Activated CD8-positive, alpha-beta memory T cell treated with anti-CD3 and anti-CD28 coated beads, Interleukin-2, amount 50 U/mL, for 4 hours (primary cell): ENCODE measurements around the gene TGM2.

Experiments
- DNase-seq: peaks from one replicate; pipeline ENCODE4 v3.0.0-alpha.2; 2020

Gene TGM2

DNA sequence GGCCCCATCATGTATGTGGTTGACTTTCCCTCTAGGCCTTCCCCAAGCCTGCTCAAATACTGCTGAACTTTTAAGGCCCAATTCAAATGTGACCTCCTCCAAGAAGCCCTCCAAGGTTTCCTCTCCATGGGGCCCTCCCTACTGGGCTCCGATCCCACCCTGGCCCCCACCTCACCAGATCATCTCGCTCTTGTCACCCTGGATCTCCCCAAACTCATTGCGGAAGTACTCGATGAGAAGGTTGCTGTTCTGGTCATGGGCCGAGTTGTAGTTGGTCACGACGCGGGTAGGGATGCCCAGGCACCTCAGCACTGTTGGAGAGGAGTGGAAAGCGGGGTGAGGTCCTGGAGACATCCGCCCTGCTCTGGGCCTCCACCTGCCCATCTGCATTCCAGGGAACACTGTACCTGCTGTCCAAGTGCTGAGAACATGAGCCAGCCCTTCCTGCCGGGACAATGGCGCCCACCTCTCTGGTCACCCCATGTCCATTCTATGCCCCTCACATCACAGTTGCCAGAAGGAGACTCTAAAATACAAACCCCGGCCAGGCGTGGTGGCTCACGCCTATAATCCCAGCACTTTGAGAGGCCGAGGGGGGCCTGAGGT lies 23.1 kb downstream of the TGM2 start:
- DNase-seq: no peak

GRCh38 chr20:38141204-38141888 lies 23.7 kb downstream of the TGM2 start:
- no peak for DNase-seq

- DNase-seq: no peak
Observed at GRCh38 chr20:38139977-38140753, 24.9 kb downstream of the TGM2 start.

DNA sequence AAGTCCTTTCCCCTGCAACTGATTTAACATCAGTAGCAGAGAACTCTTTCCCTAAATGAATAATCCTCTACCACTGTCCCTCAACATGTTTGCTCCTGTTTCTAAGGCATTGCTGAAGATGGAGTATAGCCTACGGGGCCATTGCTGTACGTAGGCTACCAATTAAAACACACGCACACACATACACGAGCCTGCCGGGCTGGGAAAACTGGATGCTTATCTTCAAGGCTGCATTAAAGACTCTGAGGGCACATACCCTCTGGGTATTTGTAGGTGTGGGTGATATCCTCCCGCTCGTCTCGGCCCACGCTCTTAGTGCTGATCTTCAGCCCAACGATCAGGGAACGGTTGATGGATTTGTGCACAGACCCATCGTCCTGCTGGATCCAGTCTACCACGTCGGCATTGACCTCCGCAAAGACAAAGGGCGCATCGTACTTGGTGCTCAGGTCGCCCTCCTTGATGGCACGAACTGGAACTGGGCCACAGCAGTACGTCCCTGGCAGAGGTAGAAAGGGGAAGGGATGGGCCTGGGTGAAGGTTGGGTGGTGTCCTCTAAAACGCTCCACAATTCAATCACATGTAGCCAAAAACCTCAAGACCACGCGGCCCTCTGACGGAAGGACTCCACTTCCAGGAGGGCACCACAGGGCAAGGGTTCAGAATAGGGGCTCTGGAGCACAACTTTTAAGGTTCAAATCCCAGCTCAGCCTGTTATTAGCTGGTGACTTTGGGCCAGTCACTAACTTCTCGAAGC lies 25.7 kb downstream of the TGM2 start:
- no peak for DNase-seq

DNA sequence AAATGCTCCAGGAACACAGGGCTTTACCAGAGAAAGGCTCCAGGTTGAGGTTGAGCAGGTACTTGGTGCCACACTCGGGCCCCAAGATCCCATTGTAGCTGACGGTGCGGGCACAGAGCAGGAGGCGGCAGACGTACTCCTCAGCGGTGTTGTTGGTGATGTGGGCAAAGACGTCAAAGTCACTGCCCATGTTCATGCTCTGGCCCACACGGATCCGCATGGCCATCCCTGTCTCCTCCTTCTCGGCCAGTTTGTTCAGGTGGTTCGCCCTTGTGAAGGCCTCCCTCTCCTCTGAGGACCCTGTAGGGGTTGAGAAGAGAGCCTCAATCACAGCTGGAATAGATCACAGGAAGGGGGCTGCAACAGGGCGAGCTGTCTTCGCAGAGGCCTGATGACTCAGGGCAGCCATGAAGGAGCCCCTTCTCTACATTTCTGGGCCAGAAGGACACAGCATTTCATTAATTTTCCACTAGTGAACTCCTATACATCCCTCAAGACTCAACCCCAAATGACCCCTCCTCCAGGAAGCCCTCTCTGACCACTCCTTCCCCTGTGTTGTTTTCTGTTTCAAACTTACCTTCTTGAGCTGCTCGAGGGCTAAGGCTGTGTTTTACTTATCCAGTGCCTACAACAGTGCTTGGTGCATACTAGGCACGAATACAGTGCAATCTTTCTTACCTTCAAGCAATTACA lies 26.8 kb downstream of the TGM2 start:
- no peak for DNase-seq

DNA sequence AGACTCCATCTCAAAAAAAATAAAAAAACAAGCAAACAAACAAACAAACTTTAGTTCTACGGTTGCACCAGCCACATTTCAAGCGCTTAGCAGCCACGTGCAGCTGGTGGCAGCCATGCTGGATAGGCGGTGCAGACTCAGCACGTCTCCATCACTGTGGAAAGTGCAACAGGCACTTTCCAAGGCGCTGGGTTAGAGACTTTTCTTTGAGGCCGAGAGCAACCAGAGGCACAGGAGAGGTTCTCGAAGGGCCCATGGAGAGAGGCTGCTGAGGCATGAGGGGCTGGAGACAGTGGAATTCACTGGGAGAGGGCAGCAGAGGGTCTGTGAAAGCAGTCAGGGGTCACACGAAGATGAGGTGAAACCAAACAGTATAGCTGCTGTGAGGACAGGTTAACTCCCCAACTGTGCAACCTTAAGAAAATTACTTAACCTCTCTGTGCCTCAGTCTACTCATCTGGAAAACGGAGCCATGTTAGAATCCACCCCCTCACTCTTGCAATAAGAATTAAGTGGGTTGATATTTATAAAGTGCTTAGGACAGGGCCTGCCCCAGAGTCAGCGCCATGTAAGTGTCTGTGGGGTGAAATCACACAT lies 27.5 kb downstream of the TGM2 start:
- DNase-seq: no peak

- DNase-seq: no peak
Observed at GRCh38 chr20:38136421-38137245, 28.4 kb downstream of the TGM2 start.

DNA sequence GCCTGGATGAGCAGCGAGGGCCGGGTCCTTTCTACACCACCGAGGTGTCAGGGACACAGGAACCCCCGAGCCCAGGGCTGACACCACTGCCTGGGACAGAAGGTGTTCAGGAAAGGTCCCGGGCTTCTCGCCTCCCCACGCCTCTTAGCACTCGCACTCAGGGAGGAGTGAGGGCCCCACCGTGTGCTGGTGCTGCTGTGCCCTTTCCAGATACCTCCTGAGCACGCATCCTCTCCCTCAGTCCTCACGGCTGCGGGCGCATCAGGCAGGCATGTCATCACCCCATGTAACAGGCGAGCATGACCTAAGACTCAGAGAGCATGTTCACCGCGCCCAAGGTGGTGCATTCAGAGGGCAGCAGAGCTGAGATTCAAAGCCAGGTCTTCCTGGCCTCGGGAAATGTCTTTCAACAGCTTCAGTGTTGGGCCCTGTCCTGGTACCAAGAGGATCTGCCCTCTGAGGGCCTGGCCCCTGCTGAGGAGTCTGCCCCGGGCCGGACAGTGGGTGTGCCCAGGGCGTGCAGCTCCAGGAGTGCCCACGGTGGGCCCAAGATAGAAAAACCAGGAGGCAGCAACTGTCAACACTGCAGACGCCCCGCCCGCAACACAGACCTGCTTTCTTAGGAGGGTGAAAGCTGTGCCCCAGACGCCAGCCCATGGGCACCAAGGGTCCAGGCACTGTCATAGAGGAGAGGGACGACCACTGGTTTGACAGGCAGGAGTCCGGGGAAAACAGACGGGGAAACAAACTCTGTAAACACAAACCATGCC lies 29.2 kb downstream of the TGM2 start:
- no peak for DNase-seq

DNA sequence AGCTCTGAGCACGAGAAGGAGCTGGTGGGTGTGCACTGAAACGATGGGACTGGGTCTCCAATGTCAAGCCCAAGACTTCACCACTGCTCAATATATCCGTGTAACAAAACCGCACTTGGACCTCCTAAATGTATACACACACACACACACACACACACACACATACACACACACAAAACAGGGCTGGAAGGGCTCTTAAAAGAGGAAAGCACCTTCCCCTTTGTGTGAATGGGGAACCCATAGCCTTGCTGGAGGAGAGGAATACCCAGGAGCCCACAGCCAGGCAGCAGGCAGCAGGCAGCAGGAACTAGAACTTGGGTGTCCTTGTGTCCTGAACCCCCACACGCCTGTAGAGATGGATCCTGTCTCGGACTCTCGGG lies 29.8 kb downstream of the TGM2 start:
- no peak for DNase-seq

DNA sequence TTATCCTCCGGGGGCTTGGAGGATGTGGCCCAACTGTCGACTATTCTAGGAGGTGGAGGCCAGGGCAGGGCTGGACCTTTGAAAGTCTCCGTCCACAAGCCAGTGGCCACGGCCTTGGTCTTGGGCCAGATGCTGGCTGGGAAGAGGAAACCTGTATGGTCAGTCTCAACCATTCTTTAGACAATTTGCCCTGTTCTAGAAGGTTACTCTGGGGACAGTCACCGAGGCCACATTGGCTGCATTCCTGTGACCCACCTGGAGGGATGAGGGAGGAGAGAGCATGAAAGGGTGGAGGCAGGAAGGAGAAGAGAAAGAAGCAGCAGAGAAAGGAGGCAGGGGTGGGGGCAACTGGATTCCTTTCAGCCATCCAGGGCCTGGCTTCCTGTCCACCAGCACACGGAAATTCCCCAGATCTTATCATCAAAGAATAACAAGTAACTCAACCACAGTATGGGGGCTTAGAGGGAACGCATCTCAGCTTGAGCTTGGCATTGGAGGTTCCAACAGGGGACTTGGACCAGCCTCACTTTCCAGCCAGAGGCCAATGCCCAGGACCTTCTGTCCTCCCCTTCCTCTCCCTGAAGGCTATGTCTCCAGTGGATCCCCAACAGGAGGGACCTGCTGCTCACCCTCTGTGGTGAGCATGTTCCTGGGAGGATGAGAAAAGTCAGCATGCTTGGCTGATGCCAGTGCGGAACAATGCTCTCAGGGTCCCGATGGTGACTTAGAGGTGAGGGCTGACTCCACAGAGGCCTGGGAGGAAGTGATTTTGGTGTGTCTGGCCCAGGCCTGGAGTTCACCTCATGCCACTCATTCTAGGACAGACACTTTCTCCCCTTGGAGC lies 30.4 kb downstream of the TGM2 start:
- no peak for DNase-seq

DNA sequence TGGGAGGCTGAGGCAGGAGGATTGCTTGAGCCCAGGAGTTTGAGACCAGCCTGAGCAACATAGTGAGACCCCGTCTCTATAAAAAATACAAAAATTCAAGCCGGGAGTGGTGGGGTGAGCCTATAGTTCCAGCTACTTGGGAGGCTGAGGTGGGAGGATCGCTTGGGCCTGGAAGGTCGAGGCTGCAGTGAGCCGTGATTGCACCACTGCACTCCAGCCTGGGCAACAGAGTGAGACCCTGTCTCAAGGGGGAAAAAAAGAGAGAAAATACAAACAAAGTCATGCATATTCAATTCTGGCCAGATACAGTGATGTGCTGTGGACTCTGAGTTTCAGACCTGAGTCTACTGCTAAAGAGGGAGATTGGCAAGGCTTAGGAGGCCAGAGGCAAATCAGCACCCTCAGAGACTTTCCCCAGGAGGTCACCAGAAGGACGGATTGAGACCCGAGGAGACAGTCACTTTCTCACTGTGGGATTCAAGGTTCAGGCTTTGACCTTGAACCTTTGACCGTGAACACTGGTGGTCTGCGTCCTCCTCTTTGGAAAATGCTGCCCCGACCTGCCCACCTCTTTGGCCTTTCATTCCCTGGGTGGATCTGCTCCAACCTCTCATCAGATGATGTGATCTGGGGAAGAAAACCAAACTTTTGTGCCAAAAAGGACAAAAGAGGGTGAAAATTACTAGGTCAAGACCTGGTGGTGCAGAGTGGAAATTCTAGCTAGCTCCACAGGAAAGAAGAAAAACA lies 31.2 kb downstream of the TGM2 start:
- DNase-seq: no peak

GRCh38 chr20:38132910-38133501 lies 32.1 kb downstream of the TGM2 start:
- no peak for DNase-seq

- DNase-seq: no peak
Observed at GRCh38 chr20:38132156-38132909, 32.7 kb downstream of the TGM2 start.

- no peak for DNase-seq
Observed at GRCh38 chr20:38131588-38132121, 33.4 kb downstream of the TGM2 start.

DNA sequence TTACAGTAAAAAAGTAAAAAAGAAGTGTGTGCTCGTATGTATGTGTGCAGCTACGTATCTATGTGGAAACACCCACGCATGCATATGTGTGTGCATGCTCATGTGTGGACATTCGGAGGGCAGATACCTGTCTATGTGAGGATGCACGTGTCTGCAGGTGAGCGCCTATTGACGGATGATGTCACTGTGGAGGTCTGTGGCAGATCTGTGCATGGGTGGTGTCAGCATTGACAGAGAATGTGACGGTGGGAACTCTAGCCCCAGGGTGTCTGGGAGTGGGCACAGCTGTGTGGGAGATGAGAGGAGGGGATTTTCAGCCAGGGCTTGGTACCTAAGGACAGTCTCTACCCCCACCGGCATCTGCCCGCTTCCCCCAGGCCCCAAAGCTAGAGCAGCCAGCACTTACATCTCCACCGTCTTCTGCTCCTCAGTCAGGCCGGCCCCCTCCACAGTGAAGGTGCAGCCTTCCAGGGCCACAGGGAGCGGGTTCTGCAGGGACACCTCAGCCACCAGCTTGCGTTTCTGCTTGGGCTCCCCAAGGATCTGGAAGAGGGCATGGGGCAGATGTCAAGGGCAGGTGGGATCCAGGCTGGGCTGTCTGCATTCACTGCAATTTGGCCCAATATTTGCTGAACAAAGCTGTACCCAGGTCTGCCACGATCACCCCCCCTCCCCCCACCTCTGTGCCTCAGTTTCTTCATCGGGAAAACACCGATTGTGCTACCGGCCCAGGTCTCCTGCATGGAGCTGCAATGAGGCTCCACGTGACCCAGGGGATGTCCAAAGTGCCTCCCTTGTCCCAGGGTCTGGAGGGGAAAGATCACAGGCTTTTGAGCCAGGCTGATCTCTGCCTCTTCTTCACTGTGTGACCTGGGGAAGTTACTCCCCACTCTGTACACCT lies 34.1 kb downstream of the TGM2 start:
- DNase-seq: no peak

DNA sequence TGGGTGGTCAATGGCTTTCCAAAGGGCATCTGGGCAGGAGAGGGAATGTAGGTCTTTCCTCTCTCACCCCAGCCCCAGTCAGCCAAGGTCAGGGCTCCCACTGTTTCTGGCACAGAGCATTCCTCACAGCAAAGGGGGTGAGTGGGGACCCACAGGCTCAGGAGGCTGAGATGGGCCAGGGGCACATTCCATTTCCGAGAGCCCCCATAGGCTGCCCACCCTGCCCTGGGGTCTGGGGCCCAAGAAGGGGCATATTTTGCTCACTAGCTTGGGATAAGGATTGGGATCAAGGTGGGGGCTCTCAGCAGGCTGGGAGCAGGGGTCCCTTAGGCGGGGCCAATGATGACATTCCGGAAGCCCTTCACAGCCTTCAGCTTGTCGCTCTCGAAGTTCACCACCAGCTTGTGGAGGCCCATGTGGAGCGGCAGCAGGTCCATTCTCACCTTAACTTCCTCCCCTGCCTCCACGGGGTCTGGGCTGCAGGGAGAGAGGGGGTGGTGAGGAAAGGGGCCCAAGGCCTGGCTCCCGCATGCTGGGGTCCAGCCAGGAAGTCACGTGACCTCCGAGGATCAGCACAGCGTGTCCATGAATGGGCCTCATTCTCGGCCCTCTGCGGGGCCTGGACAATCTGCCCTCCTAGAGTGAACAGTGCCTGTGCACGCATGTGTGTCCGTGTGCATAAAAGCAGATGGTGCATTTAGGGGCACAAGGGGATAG lies 35.0 kb downstream of the TGM2 start:
- DNase-seq: no peak
